Cardiac muscle cell (in vitro differentiated cells and primary cell): ENCODE measurements around the gene LRIG1. TPM values are rescaled to one million over a fixed set of nuclear protein-coding genes. Genes with fewer than 3 reads are reported as not detected.

Experiments
- DNase-seq, 2 donors: peaks; one replicate each; pipeline versions ENCODE4 v3.0.0 to v3.0.0-alpha.2; 2010 to 2017; ENCODE audit warnings: low read depth in 1 of 2, low spot score in 1 of 2
- H3K27ac ChIP-seq: fragments of 200-600 bp; sonication (generic); 2 replicates; pipeline ENCODE4 v1.5.1; 2016
- H3K27me3 ChIP-seq: fragments of 200-600 bp; sonication (generic); 2 replicates; pipeline ENCODE4 v1.6.0; 2016; ENCODE audit warnings: control low read depth
- H3K36me3 ChIP-seq: fragments of 200-600 bp; sonication (generic); 2 replicates; pipeline ENCODE4 v1.5.1; 2016; ENCODE audit warnings: control low read depth
- H3K4me1 ChIP-seq: fragments of 200-600 bp; sonication (generic); 2 replicates; pipeline ENCODE4 v1.8.1; 2017; ENCODE audit warnings: low read depth, mild to moderate bottlenecking, mixed run types
- H3K4me3 ChIP-seq: fragments of 200-600 bp; sonication (generic); 2 replicates; pipeline ENCODE4 v1.5.1; 2016; ENCODE audit warnings: mild to moderate bottlenecking
- H3K9me3 ChIP-seq: fragments of 200-600 bp; sonication (generic); 2 replicates; pipeline ENCODE4 v1.5.1; 2017; ENCODE audit warnings: low read depth, mild to moderate bottlenecking, control low read depth
- CTCF ChIP-seq: IDR thresholded peaks from 2 replicates; pipeline ENCODE4 v1.5.1; 2012; ENCODE audit warnings: low read depth, mild to moderate bottlenecking, low read length
- polyA plus RNA-seq: library from polyadenylated mRNA; unstranded; fragments of >200 nt; fragmentation: Nextera tagmentation; extraction: Ambion mirVana; gene quantifications from 2 replicates; pipeline ENCODE4 v1.2.1, GENCODE V29; 2016
- total RNA-seq: library from RNA; depleted of rRNA; stranded (reverse); fragments of >200 nt; gene quantifications from 2 replicates; pipeline ENCODE4 v1.2.3, GENCODE V29; 2016

Gene LRIG1
- total and polyA plus RNA-seq, 2 experiments from 2014 or later = 27.8 to 51.1 TPM

GRCh38 chr3:66498687-66499621 lies 1.9 kb downstream of the LRIG1 start:
- Histone ChIP-seq H3K4me1 (peaks cover 60% of the 10 kb centered on the region), H3K27ac (no peak overlapping the region), H3K4me3 (peak overlapping the region; percentile 87), H3K27me3 (no peaks in the 10 kb centered on the region), H3K9me3 (no peaks in the 10 kb centered on the region), H3K36me3 (no peaks in the 10 kb centered on the region)
- no peak for DNase-seq
- TF ChIP-seq CTCF = no peak

- DNase-seq = no peak
- peaks cover 57% of the 10 kb centered on the region for H3K4me1 ChIP-seq
- no peaks in the 10 kb centered on the region for H3K27me3 ChIP-seq
- no peaks in the 10 kb centered on the region for H3K9me3 ChIP-seq
- H3K27ac ChIP-seq = no peak overlapping the region
- TF ChIP-seq CTCF = no peak
- H3K4me3 ChIP-seq = peak overlapping the region; percentile 87
- H3K36me3 ChIP-seq = no peaks in the 10 kb centered on the region
Measured at GRCh38 chr3:66497985-66498671, 2.7 kb downstream of the LRIG1 start.

- Histone ChIP-seq H3K27me3 (no peaks in the 10 kb centered on the region), H3K27ac (no peak overlapping the region), H3K4me1 (peaks cover 59% of the 10 kb centered on the region), H3K36me3 (no peaks in the 10 kb centered on the region), H3K4me3 (no peak overlapping the region), H3K9me3 (no peaks in the 10 kb centered on the region)
- no peak for DNase-seq
- no peak for TF ChIP-seq CTCF
Measured at GRCh38 chr3:66497288-66497984, 3.4 kb downstream of the LRIG1 start.

GRCh38 chr3:66496746-66497145 lies 4.1 kb downstream of the LRIG1 start:
- H3K4me1 ChIP-seq = peaks cover 60% of the 10 kb centered on the region
- H3K4me3 ChIP-seq = no peak overlapping the region
- TF ChIP-seq CTCF = no peak
- no peak overlapping the region for H3K27ac ChIP-seq
- no peaks in the 10 kb centered on the region for H3K36me3 ChIP-seq
- no peak for DNase-seq
- H3K27me3 ChIP-seq = no peaks in the 10 kb centered on the region
- no peaks in the 10 kb centered on the region for H3K9me3 ChIP-seq

- no peak overlapping the region for H3K4me3 ChIP-seq
- TF ChIP-seq CTCF = no peak
- H3K27ac ChIP-seq = peak overlapping the region; percentile 76
- no peaks in the 10 kb centered on the region for H3K27me3 ChIP-seq
- no peaks in the 10 kb centered on the region for H3K9me3 ChIP-seq
- peaks cover 60% of the 10 kb centered on the region for H3K4me1 ChIP-seq
- DNase-seq = no peak
- H3K36me3 ChIP-seq = no peaks in the 10 kb centered on the region
Measured at GRCh38 chr3:66496301-66496700, 4.5 kb downstream of the LRIG1 start.
